ENCODE results near the gene PTPRCAP. TPM values are rescaled to one million over a fixed set of nuclear protein-coding genes. Genes with fewer than 3 reads are reported as not detected.
"Not testable (repeated sequence)": the region's sequence is repeated elsewhere in the genome, so short reads cannot be mapped to it uniquely, and the experiment has no call there.

PTPRCAP gene
- total and polyA plus RNA-seq, 2 donors from 2014 or later, result 4.7 to 20.3 TPM

DNA sequence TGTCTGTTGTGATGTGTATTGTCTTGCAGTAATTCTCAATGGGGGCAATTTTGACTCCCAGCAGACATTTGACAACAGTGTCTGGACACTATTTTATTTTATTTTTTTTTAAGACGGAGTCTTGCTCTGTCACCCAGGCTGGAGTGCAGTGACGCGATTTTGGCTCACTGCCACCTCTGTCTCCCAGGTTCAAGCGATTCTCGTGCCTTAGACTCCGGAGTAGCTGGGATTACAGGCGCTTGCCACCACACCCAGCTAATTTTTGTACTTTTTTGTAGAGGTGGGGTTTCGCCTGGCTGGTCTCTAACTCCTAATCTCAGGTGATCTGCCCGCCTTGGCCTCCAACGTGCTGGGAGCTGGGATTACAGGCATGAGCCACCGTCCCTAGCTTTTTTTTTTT lies 7.8 kb downstream of the PTPRCAP start:
- Histone ChIP-seq H3K4me3 (ENCODE audit: low read length in 3 of 3) (peak overlapping the region in 1 of 3 donors; percentile 97), H3K4me1 (ENCODE audit: control insufficient read depth in 2 of 3, insufficient read depth in 2 of 3, low read depth in 1 of 3, low read length in 3 of 3) (peaks cover 0 to 7% (median 4%) of the 10 kb centered on the region in 3 donors), H3K9me3 (ENCODE audit: control insufficient read depth in 2 of 3, insufficient read depth in 1 of 3, low read length in 3 of 3) (no peaks in the 10 kb centered on the region), H3K27ac (ENCODE audit: low read depth in 2 of 2, low read length in 2 of 2) (no peak overlapping the region), H3K27me3 (ENCODE audit: control insufficient read depth, insufficient read depth, low read length) (no peaks in the 10 kb centered on the region), H3K36me3 (ENCODE audit: control insufficient read depth in 2 of 3, insufficient read depth in 3 of 3, low read length in 3 of 3) (peaks cover 0 to 9% (median 6%) of the 10 kb centered on the region in 3 donors), H3K9ac (ENCODE audit: low read length in 3 of 3) (peak overlapping the region in 1 of 3 donors; percentile 20)
- no peak for FAIRE-seq
- TF ChIP-seq, protein P1, sequence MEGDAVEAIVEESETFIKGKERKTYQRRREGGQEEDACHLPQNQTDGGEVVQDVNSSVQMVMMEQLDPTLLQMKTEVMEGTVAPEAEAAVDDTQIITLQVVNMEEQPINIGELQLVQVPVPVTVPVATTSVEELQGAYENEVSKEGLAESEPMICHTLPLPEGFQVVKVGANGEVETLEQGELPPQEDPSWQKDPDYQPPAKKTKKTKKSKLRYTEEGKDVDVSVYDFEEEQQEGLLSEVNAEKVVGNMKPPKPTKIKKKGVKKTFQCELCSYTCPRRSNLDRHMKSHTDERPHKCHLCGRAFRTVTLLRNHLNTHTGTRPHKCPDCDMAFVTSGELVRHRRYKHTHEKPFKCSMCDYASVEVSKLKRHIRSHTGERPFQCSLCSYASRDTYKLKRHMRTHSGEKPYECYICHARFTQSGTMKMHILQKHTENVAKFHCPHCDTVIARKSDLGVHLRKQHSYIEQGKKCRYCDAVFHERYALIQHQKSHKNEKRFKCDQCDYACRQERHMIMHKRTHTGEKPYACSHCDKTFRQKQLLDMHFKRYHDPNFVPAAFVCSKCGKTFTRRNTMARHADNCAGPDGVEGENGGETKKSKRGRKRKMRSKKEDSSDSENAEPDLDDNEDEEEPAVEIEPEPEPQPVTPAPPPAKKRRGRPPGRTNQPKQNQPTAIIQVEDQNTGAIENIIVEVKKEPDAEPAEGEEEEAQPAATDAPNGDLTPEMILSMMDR (IDR thresholded peaks at IDR 0.05; ENCODE audit: borderline replicate concordance, extremely low read depth, insufficient read depth), result no peak
- no peak for DNase-seq
- intact Hi-C loops (cut with DNase I), result no loop called here

DNA sequence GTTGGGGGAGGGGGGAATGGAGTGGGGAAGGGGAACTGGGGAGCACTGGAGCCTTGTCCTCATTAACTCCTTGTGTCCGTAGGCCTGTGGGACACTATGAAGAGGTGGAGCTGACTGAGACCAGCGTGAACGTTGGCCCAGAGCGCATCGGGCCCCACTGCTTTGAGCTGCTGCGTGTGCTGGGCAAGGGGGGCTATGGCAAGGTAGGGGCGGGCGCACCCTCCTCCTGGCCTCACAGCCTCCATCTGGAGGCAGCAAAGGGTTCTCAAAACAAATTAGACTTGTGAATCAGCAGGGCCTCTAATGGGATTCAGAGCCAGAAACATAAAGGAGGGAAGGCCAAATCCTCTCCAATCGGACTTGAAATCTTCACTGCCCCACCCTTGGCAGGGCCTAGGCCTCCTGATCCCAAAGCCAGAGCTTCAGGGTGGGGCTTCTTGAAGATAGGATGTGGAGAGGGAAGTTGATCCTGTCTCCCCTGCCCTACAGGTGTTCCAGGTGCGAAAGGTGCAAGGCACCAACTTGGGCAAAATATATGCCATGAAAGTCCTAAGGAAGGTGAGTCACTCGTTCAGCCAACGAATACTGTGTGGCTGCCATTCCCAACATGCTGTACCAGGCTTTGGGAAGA lies 8.3 kb downstream of the PTPRCAP start:
- H3K36me3 ChIP-seq (ENCODE audit: control insufficient read depth in 2 of 3, insufficient read depth in 3 of 3, low read length in 3 of 3), result peaks cover 0 to 9% (median 6%) of the 10 kb centered on the region in 3 donors
- H3K9ac ChIP-seq (ENCODE audit: low read length in 3 of 3), result peak overlapping the region; percentile 67 to 95 (median 92)
- peak overlapping the region; percentile 95 to 98 (median 97) for H3K4me3 ChIP-seq (ENCODE audit: low read length in 3 of 3)
- peaks cover 0 to 7% (median 4%) of the 10 kb centered on the region in 3 donors for H3K4me1 ChIP-seq (ENCODE audit: control insufficient read depth in 2 of 3, insufficient read depth in 2 of 3, low read depth in 1 of 3, low read length in 3 of 3)
- H3K27me3 ChIP-seq (ENCODE audit: control insufficient read depth, insufficient read depth, low read length), result no peaks in the 10 kb centered on the region
- TF ChIP-seq, protein P1 (IDR thresholded peaks at IDR 0.05; ENCODE audit: borderline replicate concordance, extremely low read depth, insufficient read depth), result no peak
- FAIRE-seq, result no peak
- DNase-seq, result no peak
- H3K27ac ChIP-seq (ENCODE audit: low read depth in 2 of 2, low read length in 2 of 2), result no peak overlapping the region
- intact Hi-C loops (cut with DNase I), result no loop called here
- H3K9me3 ChIP-seq (ENCODE audit: control insufficient read depth in 2 of 3, insufficient read depth in 1 of 3, low read length in 3 of 3), result no peaks in the 10 kb centered on the region

DNA sequence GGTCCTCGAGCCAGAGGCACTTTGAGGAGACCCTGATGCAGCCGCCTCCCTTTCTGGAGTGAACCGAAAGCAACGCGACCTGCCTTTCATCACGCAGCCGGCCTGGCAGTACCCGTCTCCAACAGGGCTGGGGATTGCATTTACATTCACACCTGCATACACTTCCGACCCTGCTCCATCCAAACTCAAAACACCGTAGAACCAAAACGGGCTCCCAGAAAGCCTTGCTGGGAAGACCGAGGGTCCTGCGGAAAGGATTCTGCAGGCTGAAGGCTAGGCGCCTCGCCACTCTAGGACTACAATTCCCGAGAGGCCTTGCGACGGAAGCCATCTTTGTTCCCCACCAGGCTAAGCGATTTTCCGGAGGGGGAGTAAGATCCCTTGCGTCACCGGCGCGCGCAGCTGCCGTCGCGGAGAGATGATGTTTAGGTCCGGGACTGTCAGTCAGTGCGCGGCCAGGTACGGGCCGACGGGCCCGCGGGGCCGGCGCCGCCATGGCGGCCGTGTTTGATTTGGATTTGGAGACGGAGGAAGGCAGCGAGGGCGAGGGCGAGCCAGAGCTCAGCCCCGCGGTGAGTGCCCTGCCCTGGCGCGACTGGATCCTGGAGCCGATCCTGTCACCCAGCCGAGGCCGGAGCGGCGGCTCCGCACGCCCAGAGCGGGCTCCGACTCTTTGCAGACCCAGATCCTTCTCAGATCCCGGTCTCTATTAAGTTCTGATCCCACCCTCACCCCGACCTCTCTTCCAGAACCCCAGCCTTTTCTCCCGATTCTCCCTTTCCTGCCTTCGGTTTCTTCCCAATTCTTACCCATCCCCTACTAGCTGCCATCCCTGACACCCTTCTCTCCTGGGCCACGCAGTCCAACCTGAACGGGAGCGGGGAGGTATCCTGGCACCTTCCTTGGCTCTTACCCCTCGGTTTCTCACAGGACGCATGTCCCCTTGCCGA lies 9.2 kb downstream of the PTPRCAP start, which contains the start of gene RPS6KB2:
Gene RPS6KB2, plus strand, starts transcription at position 443 of the 950 bp plus-strand sequence. Its CDS starts 52 bp downstream, at position 495.
- FAIRE-seq (no peak), DNase-seq (peak; percentile 99)
- peak within 1 kb of the TSS; percentile 64 to 66 for H3K27ac ChIP-seq (ENCODE audit: low read depth in 2 of 2, low read length in 2 of 2)
- peaks cover 0 to 7% (median 4%) of the 10 kb centered on the region in 3 donors for H3K4me1 ChIP-seq (ENCODE audit: control insufficient read depth in 2 of 3, insufficient read depth in 2 of 3, low read depth in 1 of 3, low read length in 3 of 3)
- H3K9me3 ChIP-seq (ENCODE audit: control insufficient read depth in 2 of 3, insufficient read depth in 1 of 3, low read length in 3 of 3), result no peaks in the 10 kb centered on the region
- H3K36me3 ChIP-seq (ENCODE audit: control insufficient read depth in 2 of 3, insufficient read depth in 3 of 3, low read length in 3 of 3), result peaks cover 0 to 7% (median 3%) of the 10 kb centered on the region in 3 donors
- H3K9ac ChIP-seq (ENCODE audit: low read length in 3 of 3), result peak within 1 kb of the TSS; percentile 92 to 95 (median 94)
- H3K27me3 ChIP-seq (ENCODE audit: control insufficient read depth, insufficient read depth, low read length), result no peaks in the 10 kb centered on the region
- H3K4me3 ChIP-seq (ENCODE audit: low read length in 3 of 3), result peak within 1 kb of the TSS; percentile 95 to 98 (median 97)
- TF ChIP-seq, protein P1 (IDR thresholded peaks at IDR 0.05; ENCODE audit: borderline replicate concordance, extremely low read depth, insufficient read depth), result peak; percentile 1
- intact Hi-C loops (cut with DNase I), result no loop called here

DNA sequence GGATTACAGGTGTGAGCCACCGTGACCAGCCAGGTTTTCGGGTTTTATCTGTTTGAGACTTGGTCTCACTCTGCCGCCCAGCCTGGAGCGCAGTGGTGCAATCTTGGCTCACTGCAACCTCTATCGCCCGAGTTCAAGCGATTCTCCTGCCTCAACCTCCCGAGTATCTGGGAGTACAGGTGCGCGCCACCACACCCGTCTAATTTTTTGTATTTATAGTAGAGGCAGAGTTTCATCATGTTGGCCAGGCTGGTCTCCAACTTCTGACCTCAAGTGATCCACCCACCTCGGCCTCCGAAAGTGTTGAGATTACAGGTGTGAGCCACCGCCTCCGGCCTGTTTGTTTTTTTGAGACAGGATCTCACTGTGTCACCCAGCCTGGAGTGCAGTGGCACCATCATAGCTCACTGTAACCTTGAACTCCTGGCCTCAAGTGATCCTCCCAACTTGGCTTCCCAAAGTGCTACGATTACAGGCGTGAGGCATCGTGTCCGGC lies 10.1 kb downstream of the PTPRCAP start:
- FAIRE-seq; H3K27me3 ChIP-seq (ENCODE audit: control insufficient read depth, insufficient read depth, low read length); H3K9me3 ChIP-seq (ENCODE audit: control insufficient read depth in 2 of 3, insufficient read depth in 1 of 3, low read length in 3 of 3); intact Hi-C loops (cut with DNase I); H3K4me1 ChIP-seq (ENCODE audit: control insufficient read depth in 2 of 3, insufficient read depth in 2 of 3, low read depth in 1 of 3, low read length in 3 of 3); DNase-seq; H3K36me3 ChIP-seq (ENCODE audit: control insufficient read depth in 2 of 3, insufficient read depth in 3 of 3, low read length in 3 of 3): not testable (repeated sequence)
- Histone ChIP-seq H3K27ac (ENCODE audit: low read depth in 2 of 2, low read length in 2 of 2) (peak overlapping the region in 1 of 2 donors; percentile 64), H3K4me3 (ENCODE audit: low read length in 3 of 3) (peak overlapping the region; percentile 95 to 98 (median 97)), H3K9ac (ENCODE audit: low read length in 3 of 3) (peak overlapping the region; percentile 20 to 94 (median 92))

All from kidney (tissue), 14 donors.